AG10803 (cell line): ENCODE results near the gene MORC4.

Experiments
- DNase-seq: peaks from one replicate; pipeline ENCODE4 v3.0.0; 2010; ENCODE audit warnings: low read depth
- H3K4me3 ChIP-seq: 2 replicates; pipeline ENCODE4 v1.5.1; 2011; ENCODE audit warnings: mild to moderate bottlenecking, low read length, control low read depth
- TF ChIP-seq, protein P1 (sequence below): conservative IDR thresholded peaks from 2 replicates; pipeline ENCODE4 v1.5.1; 2011; ENCODE audit warnings: mild to moderate bottlenecking, low read length, control low read depth, inconsistent platforms

MORC4 gene

GRCh38 chrX:106964290-106964689 is 35.7 kb downstream of the MORC4 start:
- DNase-seq: no peak
- TF ChIP-seq, protein P1, sequence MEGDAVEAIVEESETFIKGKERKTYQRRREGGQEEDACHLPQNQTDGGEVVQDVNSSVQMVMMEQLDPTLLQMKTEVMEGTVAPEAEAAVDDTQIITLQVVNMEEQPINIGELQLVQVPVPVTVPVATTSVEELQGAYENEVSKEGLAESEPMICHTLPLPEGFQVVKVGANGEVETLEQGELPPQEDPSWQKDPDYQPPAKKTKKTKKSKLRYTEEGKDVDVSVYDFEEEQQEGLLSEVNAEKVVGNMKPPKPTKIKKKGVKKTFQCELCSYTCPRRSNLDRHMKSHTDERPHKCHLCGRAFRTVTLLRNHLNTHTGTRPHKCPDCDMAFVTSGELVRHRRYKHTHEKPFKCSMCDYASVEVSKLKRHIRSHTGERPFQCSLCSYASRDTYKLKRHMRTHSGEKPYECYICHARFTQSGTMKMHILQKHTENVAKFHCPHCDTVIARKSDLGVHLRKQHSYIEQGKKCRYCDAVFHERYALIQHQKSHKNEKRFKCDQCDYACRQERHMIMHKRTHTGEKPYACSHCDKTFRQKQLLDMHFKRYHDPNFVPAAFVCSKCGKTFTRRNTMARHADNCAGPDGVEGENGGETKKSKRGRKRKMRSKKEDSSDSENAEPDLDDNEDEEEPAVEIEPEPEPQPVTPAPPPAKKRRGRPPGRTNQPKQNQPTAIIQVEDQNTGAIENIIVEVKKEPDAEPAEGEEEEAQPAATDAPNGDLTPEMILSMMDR: no peak
- H3K4me3 ChIP-seq: no peak overlapping the region

GRCh38 chrX:106963111-106963510 is 36.9 kb downstream of the MORC4 start:
- no peak overlapping the region for H3K4me3 ChIP-seq
- TF ChIP-seq, protein P1: no peak
- DNase-seq: peak; percentile 62

DNA sequence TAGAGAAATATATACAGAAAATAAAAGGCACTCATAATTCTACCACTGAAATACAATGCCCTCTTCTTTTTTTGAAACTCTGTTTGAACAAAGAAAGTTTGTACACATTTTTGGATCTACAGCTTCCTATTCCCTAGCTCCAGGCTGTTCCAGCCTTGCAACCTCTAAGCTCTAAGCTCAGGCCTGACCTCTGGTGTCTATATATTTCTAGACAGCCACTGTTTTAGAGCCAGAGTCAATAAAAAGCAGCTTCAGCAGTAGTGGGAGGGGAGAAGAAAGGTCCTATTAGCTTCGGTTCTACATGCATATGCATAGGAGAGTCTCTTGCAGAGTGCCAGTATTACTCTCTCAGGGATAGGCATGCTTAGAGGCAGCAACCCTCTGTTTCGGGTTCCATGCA is 40.1 kb downstream of the MORC4 start:
- DNase-seq: peak; percentile 13
- H3K4me3 ChIP-seq: no peak overlapping the region
- TF ChIP-seq, protein P1: peak; percentile 22; the same call in 1 of the 2 replicates

DNA sequence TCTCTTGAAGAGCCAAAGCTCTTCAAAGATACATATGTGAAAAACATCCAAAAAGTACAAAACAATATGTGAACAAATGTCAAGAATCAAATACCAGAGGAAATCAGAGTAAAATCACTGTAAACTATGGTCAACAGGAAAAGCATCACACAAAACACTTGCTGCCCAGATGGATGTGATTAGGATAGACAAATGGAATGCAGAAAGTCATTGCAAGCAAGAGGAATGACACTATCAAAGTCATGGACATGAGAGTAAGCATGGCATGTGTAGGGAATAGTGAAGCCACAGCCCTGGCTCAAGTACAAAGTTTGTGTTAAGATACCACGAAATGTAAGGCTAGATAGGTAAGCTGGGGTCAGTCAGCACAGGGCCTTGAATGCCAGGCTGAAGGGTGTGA is 42.2 kb downstream of the MORC4 start:
- peak; percentile 68 for DNase-seq
- no peak overlapping the region for H3K4me3 ChIP-seq
- TF ChIP-seq, protein P1: no peak

- TF ChIP-seq, protein P1: no peak
- no peak overlapping the region for H3K4me3 ChIP-seq
- DNase-seq: no peak
Measured at GRCh38 chrX:106955004-106955772, 44.8 kb downstream of the MORC4 start.

DNA sequence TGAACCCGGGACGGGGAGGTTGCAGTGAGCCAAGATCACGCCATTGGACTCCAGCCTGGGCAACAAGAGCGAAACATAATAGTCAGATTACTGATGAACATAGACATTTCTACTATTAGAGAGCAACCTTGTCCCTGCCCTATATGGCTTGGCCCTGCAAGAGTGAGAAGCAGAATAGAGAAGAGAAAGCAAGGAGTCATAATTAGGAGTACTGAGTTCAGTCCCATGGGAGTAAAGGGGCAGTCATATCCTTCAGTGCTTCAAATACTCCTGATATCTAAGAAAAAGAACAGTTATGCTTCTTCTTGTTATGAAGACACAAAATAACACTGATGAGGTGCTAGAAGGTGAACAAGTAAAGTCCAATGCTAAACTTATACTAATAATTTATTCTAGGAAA is 46.0 kb downstream of the MORC4 start:
- DNase-seq: no peak

GRCh38 chrX:106952988-106953387 is 47.0 kb downstream of the MORC4 start:
- DNase-seq: no peak
- TF ChIP-seq, protein P1: peak; percentile 48
- no peak overlapping the region for H3K4me3 ChIP-seq

More for the DNA sequence above, 46.0 kb downstream of the MORC4 start:
- H3K4me3 ChIP-seq: no peak overlapping the region
- TF ChIP-seq, protein P1: no peak
